GM12872 (cell line): ENCODE measurements around the gene SLC17A4.

ENCODE experiments used
- CTCF ChIP-seq: IDR thresholded peaks from 3 replicates; pipeline ENCODE4 v1.5.1; 2011; ENCODE audit warnings: low read depth, mild to moderate bottlenecking, low read length, moderate library complexity; ENCODE audit not compliant: insufficient read depth

SLC17A4 gene

GRCh38 chr6:25830458-25830857 lies 75.9 kb downstream of the SLC17A4 start:
- TF ChIP-seq CTCF, result no peak
